ENCODE data around the gene RAD17.
"Not testable (repeated sequence)": the region's sequence is repeated elsewhere in the genome, so short reads cannot be mapped to it uniquely, and the experiment has no call there.

Gene RAD17

DNA sequence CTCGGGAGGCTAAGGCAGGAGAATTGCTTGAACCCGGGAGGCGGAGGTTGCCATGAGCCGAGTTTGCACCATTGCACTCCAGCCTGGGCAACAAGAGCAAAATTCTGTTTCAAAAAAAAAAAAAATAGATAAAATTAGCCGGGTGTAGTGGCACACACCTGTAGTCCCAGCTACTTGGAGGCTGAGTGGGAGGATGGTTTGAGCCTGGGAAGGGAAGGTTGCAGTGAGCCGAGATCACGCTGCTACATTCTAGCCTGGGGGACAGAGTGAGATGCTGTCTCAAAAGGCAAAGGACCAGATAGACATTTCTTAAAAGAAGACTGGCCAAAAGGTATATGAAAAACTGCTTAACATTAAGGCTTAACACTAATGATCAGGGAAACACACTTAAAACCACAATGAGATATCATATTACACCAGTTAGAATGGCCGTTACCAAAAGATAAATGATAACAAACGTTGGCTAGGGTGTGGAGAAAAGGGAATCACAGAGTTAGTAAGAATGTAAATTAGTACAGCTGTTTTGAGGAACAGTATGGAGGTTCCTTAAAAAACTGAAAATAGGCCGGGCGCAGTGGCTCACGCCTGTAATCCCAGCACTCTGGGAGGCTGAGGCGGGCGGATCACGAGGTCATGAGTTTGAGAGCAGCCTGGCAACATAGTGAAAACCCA, 35.2 kb downstream of the RAD17 start:
- no peak for DNase-seq

DNA sequence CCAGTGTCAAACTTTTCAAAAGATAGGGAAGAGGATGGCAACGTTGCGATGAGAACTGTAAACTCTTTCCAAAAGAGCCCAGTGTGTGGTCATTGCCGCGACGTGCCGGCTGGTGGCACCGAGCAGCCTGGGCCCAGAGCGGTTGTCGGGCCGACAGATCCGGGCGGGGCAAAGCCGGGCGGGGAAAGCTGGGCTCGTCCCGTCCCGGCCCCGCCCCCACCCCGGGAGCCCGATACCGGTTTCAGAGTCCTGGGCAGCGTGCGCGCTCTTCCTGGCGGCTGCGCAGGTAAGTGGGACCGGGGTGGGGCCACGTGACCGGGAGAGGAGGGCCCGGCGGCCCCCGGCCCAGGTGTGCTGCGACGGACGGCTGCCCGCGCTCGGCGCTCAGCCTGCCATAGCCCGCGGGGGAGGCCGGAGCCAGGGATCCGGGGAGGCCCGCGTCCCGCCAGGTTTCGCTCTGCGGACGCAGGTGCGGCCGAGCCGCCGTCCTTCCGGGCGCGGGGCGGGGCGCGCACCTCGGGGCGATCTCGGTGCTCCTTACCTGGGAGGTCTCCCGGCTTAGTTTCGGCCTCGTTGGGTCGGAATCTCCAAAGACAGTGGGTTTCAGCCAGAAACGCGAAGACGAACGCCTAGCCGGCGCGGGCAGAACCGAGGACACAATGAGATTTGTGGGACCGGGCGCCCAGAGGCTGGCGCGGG, 45.4 kb downstream of the RAD17 start, which contains the start of gene MARVELD2:
Gene MARVELD2 (plus strand): TSS at position 232 of the 699 bp plus-strand sequence. CDS start 4,270 bp downstream, outside the sequence.
- DNase-seq, result peak in 1 of 2 donors; percentile 14

DNA sequence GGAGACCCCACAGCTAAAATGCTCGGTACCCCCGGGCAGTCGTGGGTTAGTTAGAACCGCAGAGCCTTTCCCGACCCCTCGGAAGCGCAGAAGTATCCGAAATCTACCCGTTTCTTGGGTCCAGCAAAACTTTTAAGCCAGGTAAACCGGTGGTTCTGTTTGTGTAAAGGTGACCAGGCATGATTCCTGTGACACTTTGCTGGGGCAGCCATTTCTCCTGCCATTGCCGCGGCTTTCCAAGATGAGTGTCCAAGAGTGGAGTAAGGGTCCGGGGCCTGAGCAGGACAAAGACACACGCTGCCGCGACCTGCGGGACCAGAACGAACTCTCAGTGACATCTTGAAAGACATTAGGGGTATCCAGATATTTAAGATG, 46.0 kb downstream of the RAD17 start:
- no peak for DNase-seq

DNA sequence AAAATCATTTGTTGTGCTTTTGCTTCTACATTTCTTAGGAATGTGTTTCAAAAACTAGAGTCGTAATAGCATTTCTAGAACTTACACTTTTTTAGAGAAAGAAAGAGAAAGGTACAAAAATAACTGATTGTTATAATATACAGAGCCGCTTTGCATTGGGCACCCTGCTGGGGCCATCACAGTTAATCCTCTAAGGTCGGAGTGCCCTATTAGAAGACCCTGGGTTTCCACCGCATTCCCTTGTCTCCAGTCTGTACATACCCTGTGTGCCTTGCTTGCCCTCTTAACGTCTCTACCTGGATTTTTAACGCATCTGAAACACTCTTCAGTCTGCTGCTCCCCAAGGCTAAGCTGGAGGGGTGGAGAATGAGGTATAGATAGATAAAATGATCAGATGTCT, 46.6 kb downstream of the RAD17 start:
- DNase-seq, result no peak

DNA sequence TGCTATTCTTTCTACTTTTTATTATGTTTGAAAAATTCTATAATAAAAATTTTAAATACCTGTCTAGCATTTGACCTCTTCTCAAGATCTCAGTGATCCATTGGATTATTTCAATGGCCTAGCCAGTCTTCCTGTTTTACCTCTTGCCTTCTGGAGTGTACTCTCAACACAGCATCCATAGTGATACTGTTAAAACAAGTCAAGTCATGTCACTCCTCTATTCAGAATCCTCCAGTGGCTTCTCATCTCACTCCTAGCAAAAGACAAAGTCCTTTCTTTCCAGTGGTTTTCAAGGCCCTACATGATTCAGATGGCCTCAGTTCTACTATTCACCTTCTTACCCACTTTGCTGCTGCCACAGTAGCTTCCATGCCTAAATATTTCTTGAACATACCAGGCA, 47.1 kb downstream of the RAD17 start:
- no peak for DNase-seq

DNA sequence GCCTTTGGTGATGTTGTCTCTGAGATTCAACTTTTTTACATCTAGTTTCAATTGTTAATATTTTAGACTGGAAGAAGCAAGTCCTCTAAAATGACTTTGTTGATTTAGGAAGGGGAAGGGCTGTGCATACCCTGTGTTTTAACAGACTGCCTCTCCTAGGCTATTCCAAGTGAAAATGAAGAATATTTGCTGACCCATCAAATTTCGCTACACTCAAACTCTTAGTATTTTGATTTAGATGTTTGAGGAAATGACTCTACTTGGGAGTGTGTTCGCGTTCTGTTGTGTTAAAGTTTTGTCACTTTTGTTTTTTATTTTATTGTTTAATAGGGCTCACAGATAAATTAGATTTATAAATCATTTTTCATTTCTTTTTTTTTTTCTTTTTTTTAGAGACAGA, 48.9 kb downstream of the RAD17 start:
- DNase-seq, result no peak

DNA sequence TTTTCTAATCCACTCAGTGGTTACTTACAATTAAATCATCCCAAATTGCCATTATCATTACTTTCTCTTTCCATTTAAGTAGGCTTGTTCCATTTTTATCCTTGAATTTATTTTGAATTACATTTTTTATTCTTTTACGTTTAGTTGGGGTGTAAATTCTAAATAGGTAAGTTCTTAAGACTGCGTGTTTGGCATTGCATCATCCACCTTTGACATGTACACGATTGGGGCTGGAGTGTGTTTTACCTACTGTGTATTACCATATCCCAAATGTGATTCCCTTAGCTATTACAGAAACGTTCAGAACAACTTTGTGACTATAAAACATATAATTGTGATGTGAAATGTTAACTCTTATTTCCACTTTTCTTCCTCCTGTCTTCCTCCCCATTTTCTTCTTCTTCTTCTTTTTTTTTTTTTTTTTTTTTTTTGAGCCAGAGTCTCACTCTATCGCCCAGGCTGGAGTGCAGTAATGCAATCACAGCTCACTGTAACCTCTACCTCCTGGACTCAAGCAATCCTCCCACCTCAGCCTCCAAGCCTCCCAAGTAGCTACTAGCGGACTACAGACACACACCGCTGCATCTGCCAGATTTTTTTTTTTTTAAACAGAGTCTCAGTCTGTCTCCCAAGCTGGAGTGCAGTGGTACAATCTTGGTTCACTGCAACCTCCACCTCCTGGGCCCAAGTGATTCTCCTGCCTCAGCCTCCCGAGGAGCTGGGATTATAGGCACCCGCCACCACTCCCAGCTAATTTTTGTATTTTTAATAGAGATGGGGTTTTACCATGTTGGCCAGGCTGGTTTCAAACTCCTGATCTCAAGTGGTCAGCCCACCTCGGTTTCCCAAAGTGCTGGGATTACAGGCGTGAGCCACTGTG, 62.0 kb downstream of the RAD17 start:
- no peak for DNase-seq

DNA sequence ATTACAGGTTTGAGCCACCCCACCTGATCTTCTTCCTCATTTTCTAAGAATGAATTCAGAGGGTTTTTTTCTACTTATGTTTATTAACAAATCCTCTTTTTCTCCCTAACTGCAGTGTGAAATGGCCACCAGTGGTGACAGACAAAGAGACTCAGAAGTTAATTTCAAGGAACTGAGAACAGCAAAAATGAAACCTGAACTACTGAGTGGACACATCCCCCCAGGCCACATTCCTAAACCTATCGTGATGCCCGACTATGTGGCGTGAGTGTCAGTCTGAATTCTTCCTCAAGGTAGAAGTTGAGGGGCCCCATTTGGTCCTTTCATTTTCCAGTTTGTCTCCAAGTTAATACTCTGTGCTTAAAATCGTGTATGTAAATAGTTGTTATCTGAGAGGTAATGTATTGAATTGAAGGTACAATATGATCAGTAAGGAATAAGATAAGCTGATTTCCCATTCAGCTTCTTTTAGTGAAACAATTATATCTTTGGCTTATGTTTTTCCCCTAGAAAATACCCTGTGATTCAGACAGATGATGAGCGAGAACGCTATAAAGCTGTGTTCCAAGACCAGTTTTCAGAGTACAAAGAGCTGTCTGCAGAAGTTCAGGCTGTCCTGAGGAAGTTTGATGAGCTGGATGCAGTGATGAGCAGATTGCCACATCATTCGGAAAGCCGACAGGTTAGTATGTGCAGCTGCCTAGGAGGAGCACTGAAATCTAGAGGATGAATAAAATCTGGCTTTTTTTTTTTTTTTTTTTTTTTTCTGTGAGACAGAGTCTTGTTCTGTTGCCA, 63.0 kb downstream of the RAD17 start:
- DNase-seq, result no peak

DNA sequence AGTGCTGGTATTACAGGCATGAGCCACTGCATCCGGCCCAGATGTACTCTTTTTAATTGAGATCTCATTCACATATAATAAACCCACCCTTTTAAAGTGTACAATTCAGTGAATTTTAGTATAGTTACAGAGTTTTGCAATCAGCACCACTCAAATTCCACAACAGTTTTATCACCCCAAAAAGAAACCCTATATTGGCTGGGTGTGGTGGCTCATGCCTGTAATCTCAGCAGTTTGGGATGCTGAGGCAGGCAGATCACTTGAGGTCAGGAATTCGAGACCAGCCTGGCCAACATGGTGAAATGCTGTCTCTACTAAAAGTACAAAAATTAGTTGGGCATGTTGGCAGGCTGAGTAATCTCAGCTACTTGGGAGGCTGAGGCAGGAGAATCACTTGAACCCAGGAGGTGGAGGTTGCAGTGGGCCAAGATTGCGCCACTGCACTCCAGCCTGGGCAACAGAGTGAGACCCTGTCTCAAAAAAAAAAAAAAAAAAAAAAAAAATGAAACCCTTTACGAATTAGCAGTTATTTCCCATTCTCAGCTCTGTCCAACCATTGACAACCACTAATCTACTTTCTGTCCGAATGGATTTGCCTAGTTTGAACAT, 65.8 kb downstream of the RAD17 start:
- DNase-seq, result not testable (repeated sequence)

DNA sequence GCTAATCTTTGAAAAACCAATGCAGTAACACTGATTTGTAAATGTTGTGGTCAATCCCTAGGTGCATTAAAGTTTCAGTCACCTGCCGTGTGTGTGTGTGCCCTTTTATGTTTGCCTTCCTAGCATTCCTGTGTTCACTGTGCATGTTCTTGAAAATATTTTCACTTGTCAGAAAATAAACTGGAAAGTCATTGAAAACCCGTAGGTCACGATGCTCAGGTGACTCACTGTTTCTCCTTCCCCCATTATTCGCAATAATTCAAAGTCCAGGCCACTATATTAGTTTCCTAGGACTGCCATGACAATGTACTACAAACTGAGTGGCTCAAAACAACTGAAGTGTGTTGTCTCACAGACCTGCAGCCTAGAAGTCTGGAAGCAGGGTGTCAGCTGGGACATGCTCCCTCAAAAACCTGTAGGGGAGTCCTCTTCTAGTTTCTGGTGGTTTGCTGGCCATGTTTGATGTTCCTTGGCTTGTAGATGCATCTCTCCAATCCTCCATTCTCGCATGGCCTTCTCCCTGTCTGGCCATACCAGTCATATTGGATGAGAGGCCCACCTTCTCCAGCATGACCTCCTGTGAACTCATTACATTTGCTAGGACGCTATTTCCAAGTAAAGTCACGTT, 74.6 kb downstream of the RAD17 start:
- DNase-seq, result no peak

DNA sequence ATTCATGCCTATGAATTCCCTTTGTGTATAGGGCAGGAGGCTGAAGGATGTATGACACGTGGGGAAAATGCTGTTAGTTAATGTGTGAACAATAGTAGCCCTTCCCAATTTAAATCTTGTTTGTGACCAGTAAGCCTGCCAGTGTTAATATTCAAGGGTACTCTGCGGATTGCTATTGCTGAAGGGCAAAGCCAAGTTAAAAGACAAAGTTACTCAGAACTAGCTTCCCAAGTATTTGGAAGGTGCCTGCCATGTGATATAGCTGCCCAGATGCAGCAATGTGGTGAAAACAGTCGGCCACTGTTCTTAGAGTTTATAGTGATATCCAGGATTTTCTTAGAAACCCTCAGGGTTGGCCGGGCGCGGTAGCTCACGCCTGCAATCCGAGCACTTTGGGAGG, 79.9 kb downstream of the RAD17 start:
- no peak for DNase-seq

DNA sequence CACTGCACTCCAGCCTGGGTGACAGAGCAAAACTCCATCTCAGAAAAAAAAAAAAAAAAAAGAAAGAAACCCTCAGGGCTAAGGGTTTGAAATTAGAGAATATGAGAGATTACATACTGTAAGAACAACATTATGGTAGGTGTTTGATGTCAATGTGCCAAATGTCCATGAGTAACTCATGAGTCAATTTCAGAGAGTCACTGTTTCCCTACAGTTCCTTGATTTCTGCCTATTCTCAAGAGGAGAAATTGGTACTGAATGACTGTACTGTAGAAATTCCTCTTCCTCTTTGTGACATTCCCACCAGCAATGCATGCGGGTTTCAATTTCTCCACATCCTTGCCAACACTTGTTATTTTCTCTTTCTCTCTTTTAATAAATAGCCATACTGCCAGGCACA, 80.5 kb downstream of the RAD17 start:
- DNase-seq, result no peak

DNA sequence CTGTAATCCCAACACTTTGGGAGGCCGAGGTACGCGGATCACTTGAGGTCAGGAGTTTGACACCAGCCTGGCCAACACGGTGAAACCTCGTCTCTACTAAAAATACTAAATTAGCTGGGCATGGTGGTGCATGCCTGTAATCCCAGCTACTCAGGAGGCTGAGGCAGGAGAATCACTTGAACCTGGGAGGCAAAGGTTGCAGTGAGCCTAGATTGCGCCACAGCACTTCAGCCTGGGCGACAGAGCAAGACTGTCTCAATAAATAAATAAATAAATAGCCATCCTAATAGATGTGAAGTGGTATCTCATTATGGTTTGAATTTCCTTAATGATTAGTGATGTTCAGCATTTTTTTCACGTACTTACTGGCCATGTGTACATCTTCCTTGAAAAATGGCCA, 80.9 kb downstream of the RAD17 start:
- DNase-seq, result not testable (repeated sequence)

DNA sequence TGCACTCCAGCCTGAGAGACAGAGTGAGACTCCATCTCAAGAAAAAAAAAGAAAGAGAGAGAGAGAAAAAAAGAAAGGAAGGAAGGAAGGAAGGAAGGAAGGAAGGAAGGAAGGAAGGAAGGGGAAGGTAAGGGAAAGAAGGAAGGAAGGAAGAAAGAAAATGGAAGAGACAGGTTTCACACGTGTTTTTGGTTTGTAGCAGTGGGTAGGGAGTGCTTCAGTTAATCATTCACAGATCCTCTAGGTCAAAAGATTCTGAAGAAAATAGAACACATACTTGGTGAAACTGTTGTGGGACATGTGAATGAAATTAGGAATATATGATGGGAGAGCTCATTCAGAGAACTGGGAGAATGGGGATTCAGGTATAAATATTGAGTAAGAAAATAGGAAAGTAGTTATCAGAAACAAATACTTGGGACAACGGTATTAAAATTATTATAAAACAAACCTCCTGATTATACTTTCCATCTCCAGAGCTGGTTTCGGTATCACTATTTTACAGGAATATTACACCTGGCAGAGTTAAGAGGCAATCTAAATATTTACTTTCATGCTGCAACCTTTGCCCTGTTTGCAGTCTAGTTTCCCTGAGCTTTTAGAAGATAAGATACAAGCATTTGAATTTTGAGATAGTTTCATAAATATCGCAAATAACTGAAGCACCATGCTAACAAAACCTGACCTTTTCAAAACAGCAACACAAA, 82.5 kb downstream of the RAD17 start:
- no peak for DNase-seq

DNA sequence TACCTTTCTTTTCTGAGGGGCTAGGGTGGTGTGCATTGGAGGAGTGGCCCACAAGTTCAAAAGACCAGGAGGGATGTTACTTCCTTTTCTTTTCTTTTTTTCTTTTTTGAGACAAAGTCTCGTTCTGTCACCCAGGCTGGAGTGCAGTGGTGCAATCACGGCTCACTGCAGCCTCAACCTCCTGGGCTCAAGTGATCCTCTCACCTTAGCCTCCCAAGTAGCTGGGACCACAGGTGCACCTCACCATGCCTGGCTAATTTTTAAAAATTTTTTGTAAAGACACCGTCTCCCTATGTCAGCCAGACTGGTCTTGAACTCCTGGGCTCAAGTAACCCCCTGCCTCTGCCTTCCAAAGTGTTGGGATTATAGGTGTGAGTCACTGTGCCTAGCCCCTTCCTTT, 83.9 kb downstream of the RAD17 start:
- DNase-seq, result not testable (repeated sequence)

DNA sequence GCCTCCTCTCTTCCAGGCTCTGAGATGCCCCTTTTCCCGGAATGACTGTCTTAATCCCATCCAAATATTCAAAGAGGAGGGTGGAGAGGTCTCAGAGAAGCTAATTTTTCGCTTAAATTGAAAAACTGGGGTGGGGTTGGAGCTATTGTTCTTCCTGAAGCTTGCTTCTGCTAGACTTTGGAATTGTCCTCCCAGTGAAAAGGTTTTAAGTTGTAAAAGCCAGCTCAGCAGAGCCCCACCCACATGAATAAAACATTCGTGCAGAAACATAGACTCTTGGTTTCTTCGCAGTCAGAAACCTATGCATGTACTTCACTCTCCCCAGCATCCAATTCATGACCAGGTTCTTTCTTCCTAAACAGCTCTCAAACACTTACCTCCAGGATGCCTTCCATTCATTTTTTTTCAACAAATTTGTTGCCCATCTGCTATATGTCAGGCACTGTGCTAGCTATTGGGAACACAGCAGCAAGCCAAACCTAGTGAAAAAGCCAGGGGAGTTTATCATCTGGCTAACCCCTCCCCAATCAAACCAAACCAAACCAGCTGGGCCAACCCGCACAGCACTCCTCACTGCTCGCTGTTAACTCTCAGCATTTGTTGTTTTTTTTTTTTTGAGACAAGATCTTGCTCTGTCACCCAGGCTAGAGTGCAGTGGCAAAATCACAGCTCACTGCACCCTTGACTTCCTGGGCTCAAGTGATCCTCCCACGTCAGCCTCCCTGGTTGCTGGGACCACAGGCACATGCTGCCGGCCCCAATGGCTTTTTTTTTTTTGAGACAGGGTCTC, 85.0 kb downstream of the RAD17 start:
- DNase-seq, result no peak

DNA sequence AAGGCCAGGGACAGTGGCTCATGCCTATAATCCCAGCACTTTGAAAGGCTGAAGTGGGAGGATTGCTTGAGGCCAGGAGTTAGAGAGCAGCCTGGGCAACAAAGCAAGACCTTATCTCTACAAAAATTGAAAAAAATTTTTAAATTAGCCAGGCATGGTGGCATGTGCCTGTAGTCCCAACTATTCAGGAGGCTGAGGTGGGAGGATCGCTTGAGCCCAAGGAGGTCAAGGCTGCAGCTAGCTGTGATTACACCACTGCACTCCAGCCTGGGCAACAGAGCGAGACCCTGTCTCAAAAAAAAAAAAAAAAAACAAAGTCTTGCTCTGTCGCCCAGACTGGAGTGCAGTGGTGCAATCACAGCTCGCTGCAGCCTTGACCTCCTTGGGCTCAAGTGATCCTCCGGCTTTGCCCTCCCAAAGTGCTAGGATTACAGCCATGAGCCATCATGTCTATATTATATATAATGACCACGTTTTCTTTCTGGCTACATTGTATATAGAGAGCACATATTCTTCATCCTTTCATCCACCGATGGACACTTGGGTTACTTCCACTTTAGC, 85.9 kb downstream of the RAD17 start:
- DNase-seq, result not testable (repeated sequence)

DNA sequence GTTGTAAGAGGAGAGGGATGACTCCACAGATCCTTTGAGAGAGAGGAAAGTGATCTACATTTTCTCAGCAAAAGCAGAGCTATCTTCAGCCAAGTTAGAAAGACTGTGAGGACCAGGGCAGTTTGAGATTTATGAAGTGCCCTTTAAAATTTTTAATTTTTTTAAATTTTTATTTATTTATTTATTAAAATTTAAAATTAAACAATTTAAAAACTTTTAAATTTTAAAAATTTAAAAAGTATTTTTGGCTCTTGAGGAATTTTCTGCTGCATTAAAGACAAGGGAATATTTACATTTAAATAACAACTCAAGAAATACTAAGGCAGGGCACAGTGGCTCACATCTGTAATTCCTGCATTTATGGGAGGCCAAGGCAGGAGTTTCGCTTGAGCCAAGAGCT, 92.6 kb downstream of the RAD17 start:
- no peak for DNase-seq
